ENCODE measurements around the gene CFAP99. TPM values are rescaled to one million over a fixed set of nuclear protein-coding genes. Genes with fewer than 3 reads are reported as not detected.

The CFAP99 gene
- total and polyA plus RNA-seq, 8 donors = 0.05 to 1.4 (median 0.62) TPM; not detected in 3

GRCh38 chr4:2432004-2432403, 13.2 kb downstream of the CFAP99 start:
- Histone ChIP-seq H3K27ac (no peak overlapping the region), H3K9me3 (no peaks in the 10 kb centered on the region), H3K4me1 (no peaks in the 10 kb centered on the region), H3K36me3 (no peaks in the 10 kb centered on the region), H3K4me3 (no peak overlapping the region), H3K27me3 (peaks cover 0 to 15% (median 0%) of the 10 kb centered on the region in 3 donors)
- DNase-seq = no peak
- intact Hi-C loops (cut with DNase I; ENCODE audit: low total_unique reads) = no loop called here
- no peak for TF ChIP-seq POLR2A (IDR thresholded peaks at IDR 0.05)
- TF ChIP-seq CTCF (IDR thresholded peaks at IDR 0.05) = no peak
- TF ChIP-seq EP300 (IDR thresholded peaks at IDR 0.05) = no peak
- TF ChIP-seq POLR2AphosphoS5 (IDR thresholded peaks at IDR 0.05) = no peak

- H3K36me3 ChIP-seq = no peaks in the 10 kb centered on the region
- H3K4me3 ChIP-seq = no peak overlapping the region
- TF ChIP-seq POLR2AphosphoS5 (IDR thresholded peaks at IDR 0.05) = no peak
- no peak for DNase-seq
- peaks cover 0 to 10% (median 0%) of the 10 kb centered on the region in 3 donors for H3K27me3 ChIP-seq
- intact Hi-C loops (cut with DNase I; ENCODE audit: low total_unique reads) = no loop called here
- no peaks in the 10 kb centered on the region for H3K9me3 ChIP-seq
- WGBS, 5 donors = 71 to 87% (median 81%) methylated on average over 11 to 20 of the region's 20 CpGs
- no peak overlapping the region for H3K27ac ChIP-seq
- H3K4me1 ChIP-seq = no peaks in the 10 kb centered on the region
Measured at GRCh38 chr4:2432991-2433530, 14.3 kb downstream of the CFAP99 start.

- Histone ChIP-seq H3K4me3 (no peak overlapping the region), H3K36me3 (no peaks in the 10 kb centered on the region), H3K27me3 (peaks cover 0 to 10% (median 0%) of the 10 kb centered on the region in 3 donors), H3K4me1 (no peaks in the 10 kb centered on the region), H3K27ac (no peak overlapping the region), H3K9me3 (no peaks in the 10 kb centered on the region)
- no peak for DNase-seq
- WGBS, 5 donors = 57 to 74% (median 68%) methylated on average over 27 to 29 of the region's 29 CpGs
- TF ChIP-seq POLR2AphosphoS5 (IDR thresholded peaks at IDR 0.05) (no peak), EP300 (IDR thresholded peaks at IDR 0.05) (no peak), POLR2A (IDR thresholded peaks at IDR 0.05) (no peak), CTCF (IDR thresholded peaks at IDR 0.05) (no peak)
- intact Hi-C loops (cut with DNase I; ENCODE audit: low total_unique reads) = no loop called here
Measured at GRCh38 chr4:2433609-2434350, 15.0 kb downstream of the CFAP99 start.

- TF ChIP-seq EP300 (IDR thresholded peaks at IDR 0.05) = no peak
- no peak for TF ChIP-seq POLR2AphosphoS5 (IDR thresholded peaks at IDR 0.05)
- no peak for TF ChIP-seq CTCF (IDR thresholded peaks at IDR 0.05)
- TF ChIP-seq POLR2A (IDR thresholded peaks at IDR 0.05) = no peak
- H3K27me3 ChIP-seq = peaks cover 0 to 10% (median 0%) of the 10 kb centered on the region in 3 donors
Measured at GRCh38 chr4:2434420-2434819, 15.7 kb downstream of the CFAP99 start.

GRCh38 chr4:2436301-2436700, 17.5 kb downstream of the CFAP99 start:
- peaks cover 0 to under 1% (median 0%) of the 10 kb centered on the region in 4 donors for H3K4me1 ChIP-seq
- 57 to 78% (median 74%) methylated on average over 10 of the region's 10 CpGs for WGBS, 5 donors
- no peaks in the 10 kb centered on the region for H3K9me3 ChIP-seq
- peak in 1 of 2 donors; percentile 31 for DNase-seq
- H3K27me3 ChIP-seq = peaks cover 0 to 10% (median 0%) of the 10 kb centered on the region in 3 donors
- H3K4me3 ChIP-seq = no peak overlapping the region
- TF ChIP-seq EP300 (IDR thresholded peaks at IDR 0.05) = no peak
- no peak for TF ChIP-seq CTCF (IDR thresholded peaks at IDR 0.05)
- no peaks in the 10 kb centered on the region for H3K36me3 ChIP-seq
- H3K27ac ChIP-seq = no peak overlapping the region
- intact Hi-C loops (cut with DNase I; ENCODE audit: low total_unique reads) = no loop called here

More at GRCh38 chr4:2434420-2434819, 15.7 kb downstream of the CFAP99 start:
- DNase-seq = no peak
- Histone ChIP-seq H3K27ac (no peak overlapping the region), H3K4me3 (no peak overlapping the region), H3K9me3 (no peaks in the 10 kb centered on the region), H3K36me3 (no peaks in the 10 kb centered on the region), H3K4me1 (no peaks in the 10 kb centered on the region)
- intact Hi-C loops (cut with DNase I; ENCODE audit: low total_unique reads) = no loop called here
- WGBS, 5 donors = 57 to 69% (median 59%) methylated on average over 8 to 9 of the region's 9 CpGs

Measured in stomach (tissue), 9 donors.